Mesothelial cell of epicardium (in vitro differentiated cells): ENCODE measurements around the gene NOTCH1. TPM values are rescaled to one million over a fixed set of nuclear protein-coding genes. Genes with fewer than 3 reads are reported as not detected.
"Not testable (repeated sequence)": the region's sequence is repeated elsewhere in the genome, so short reads cannot be mapped to it uniquely, and the experiment has no call there.

Experiments used
- DNase-seq, 2 experiments: peaks; one replicate each; pipeline ENCODE4 v3.0.0; 2021; ENCODE audit warnings: low spot score in 2 of 2; ENCODE audit not compliant: unreplicated experiment in 2 of 2
- H3K27ac Mint-ChIP-seq: 2 replicates; pipeline ENCODE4 v1.8.0; 2021; ENCODE audit warnings: mixed read lengths
- H3K27me3 Mint-ChIP-seq: 2 replicates; pipeline ENCODE4 v1.8.0; 2021; ENCODE audit warnings: low read depth, mixed read lengths
- H3K36me3 Mint-ChIP-seq: 2 replicates; pipeline ENCODE4 v1.8.0; 2021; ENCODE audit warnings: mixed read lengths
- H3K4me1 Mint-ChIP-seq: 2 replicates; pipeline ENCODE4 v1.8.0; 2021; ENCODE audit warnings: mixed read lengths
- H3K4me3 Mint-ChIP-seq: 2 replicates; pipeline ENCODE4 v1.8.0; 2021; ENCODE audit warnings: mild to moderate bottlenecking, moderate library complexity, mixed read lengths
- H3K9me3 Mint-ChIP-seq: 2 replicates; pipeline ENCODE4 v1.8.0; 2021; ENCODE audit warnings: mixed read lengths
- total RNA-seq: library from RNA; stranded (reverse); gene quantifications from 3 replicates; pipeline ENCODE4 v1.2.1, GENCODE V29; 2021
- TF ChIP-seq, protein P1 (sequence below): fragments of 200-600 bp; sonication (generic); IDR thresholded peaks from one replicate; pipeline ENCODE4 v1.5.0; 2021; ENCODE audit warnings: antibody characterized with exemption; ENCODE audit not compliant: unreplicated experiment

The NOTCH1 gene
- total RNA-seq, 1 donor from 2014 or later: 107 TPM

DNA sequence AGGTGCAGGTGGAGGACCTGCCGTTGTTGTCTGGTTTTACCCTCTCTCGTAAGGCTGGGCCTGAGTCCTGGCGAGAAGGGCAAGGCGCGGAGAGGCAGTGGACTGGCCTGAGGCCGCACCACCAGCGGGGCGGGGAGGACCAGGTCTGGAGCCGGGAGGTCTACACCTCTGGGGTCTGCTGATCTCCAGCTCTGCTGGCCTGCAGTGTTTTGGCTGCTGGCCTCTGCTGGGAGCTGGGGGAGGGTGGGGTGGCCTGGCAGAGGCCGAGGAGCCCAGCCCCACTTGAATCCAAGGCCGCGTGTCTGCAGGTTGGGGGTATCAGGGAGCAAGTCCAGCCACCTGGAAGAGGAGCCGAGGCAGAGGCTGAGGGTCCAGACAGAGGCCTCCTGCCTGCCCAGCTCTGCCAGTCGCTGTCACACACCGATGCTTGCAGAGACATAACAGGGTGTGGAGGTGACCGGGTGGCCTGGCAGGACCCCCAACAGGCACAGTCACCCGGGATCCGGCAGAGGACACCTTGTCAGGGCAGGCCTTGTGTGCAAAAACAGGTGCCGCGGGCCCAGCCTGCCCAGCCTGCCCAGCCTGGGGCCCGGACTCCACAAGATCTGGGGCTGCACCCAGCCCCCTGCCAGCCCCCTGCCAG, 29.9 kb upstream of the NOTCH1 start:
- no peak for DNase-seq
- H3K36me3 Mint-ChIP-seq: no peaks in the 10 kb centered on the region
- TF ChIP-seq, protein P1, sequence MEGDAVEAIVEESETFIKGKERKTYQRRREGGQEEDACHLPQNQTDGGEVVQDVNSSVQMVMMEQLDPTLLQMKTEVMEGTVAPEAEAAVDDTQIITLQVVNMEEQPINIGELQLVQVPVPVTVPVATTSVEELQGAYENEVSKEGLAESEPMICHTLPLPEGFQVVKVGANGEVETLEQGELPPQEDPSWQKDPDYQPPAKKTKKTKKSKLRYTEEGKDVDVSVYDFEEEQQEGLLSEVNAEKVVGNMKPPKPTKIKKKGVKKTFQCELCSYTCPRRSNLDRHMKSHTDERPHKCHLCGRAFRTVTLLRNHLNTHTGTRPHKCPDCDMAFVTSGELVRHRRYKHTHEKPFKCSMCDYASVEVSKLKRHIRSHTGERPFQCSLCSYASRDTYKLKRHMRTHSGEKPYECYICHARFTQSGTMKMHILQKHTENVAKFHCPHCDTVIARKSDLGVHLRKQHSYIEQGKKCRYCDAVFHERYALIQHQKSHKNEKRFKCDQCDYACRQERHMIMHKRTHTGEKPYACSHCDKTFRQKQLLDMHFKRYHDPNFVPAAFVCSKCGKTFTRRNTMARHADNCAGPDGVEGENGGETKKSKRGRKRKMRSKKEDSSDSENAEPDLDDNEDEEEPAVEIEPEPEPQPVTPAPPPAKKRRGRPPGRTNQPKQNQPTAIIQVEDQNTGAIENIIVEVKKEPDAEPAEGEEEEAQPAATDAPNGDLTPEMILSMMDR: no peak
- no peak overlapping the region for H3K4me3 Mint-ChIP-seq
- no peaks in the 10 kb centered on the region for H3K9me3 Mint-ChIP-seq
- H3K4me1 Mint-ChIP-seq: peaks cover 52% of the 10 kb centered on the region
- H3K27me3 Mint-ChIP-seq: no peaks in the 10 kb centered on the region
- H3K27ac Mint-ChIP-seq: no peak overlapping the region

DNA sequence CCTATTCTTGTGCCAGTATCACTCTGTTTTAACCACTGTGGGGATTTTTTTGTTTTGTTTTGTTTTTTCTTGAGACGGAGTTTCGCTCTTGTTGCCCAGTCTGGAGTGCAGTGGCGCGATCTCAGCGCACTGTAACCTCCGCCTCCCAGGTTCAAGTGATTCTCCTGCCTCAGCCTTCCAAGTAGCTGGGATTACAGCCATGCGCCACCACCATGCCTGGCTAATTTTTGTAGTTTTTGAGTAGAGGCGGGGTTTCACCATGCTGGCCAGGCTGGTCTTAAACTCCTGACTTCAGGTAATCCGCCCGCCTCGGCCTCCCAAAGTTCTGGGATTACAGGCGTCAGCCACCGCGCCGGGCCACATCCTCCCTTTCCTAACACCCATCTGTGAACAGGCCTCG, 28.8 kb upstream of the NOTCH1 start:
- peaks cover 52% of the 10 kb centered on the region for H3K4me1 Mint-ChIP-seq
- peak overlapping the region; percentile 13 for H3K27ac Mint-ChIP-seq
- not testable (repeated sequence) for DNase-seq, H3K9me3 Mint-ChIP-seq, H3K4me3 Mint-ChIP-seq, H3K27me3 Mint-ChIP-seq, H3K36me3 Mint-ChIP-seq

DNA sequence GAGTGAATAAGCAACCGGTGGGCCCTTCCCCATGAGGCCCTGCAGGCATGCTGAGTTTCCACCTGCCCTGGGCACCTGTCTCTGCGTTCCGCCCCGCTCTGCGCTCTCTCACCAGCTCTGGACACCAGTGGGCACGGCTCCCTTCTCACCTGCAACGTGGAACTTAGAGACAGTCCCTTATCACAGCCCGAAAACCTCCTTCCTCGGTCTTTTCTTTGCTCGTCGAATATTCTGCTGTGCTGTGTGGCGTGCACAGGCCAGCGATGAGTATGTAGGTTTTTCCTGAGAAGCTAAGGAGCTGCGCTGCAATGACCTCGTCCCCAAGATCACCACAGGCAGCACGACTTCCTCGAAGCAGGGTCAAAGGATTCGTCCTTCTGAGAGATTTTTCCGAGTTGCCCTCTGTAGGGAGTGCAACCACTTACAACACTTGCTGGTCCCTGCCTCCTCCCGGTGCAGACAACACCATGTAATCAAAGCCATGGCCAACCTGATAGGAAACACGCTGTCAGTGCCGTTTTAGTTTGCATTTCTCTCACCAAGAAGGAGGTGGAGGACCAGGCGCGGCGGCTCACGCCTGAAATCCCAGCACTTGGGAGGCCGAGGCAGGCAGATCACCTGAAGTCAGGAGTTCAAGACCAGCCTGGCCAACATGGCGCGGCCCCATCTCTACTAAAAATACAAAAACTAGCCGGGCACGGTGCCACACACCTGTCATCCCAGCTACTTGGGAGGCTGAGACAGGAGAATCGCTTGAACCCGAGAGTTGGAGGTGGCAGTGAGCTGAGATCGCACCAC, 27.2 kb upstream of the NOTCH1 start:
- DNase-seq: no peak
- TF ChIP-seq, protein P1: no peak
- no peaks in the 10 kb centered on the region for H3K9me3 Mint-ChIP-seq
- peak overlapping the region; percentile 74 for H3K27ac Mint-ChIP-seq
- H3K36me3 Mint-ChIP-seq: no peaks in the 10 kb centered on the region
- no peak overlapping the region for H3K4me3 Mint-ChIP-seq
- H3K4me1 Mint-ChIP-seq: peaks cover 52% of the 10 kb centered on the region
- no peaks in the 10 kb centered on the region for H3K27me3 Mint-ChIP-seq

DNA sequence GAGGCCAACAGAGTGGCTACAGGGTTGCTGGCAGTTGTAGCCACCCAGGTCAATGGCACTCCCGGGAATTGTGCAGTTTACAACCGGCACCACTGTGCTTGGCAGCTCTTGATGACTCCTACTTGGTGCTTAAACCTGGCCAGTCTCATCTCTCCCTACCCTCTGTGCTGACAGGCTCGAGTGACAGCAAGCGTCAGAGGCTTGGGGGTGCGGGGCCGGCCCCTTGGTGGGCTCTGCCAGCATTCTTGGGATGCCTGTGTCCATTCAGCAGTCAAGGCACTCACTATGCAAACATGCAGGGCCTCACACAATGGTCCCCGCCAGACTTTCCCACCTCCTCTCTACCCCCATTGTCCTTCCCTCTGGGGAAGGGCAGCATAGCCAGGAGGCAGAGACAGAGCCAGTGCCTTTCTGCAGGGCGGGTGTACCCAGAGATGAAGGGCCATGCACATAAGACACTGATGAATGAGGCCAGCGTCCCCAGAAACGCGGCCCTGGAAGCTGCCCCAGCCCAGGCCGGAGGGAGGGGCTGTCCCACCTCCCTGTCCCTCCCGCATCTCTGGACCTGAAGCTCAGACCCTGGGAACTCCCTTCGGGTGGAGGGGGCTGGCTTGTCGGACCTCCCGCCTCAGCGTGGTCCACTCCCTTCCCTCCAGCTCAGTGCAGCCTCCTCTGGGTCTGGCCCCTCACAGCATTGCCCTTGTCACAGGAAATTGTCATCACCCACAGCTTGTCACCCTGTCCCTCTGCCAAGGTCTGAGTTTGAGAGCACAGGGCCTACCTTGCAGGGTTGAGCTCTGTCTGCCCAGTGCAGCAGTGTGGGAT, 26.4 kb upstream of the NOTCH1 start:
- Mint-ChIP-seq H3K27ac (peak overlapping the region; percentile 96), H3K4me1 (peaks cover 58% of the 10 kb centered on the region), H3K4me3 (no peak overlapping the region), H3K9me3 (no peaks in the 10 kb centered on the region), H3K27me3 (no peaks in the 10 kb centered on the region), H3K36me3 (no peaks in the 10 kb centered on the region)
- TF ChIP-seq, protein P1: no peak
- peak in 1 of 2 experiments; percentile 70 for DNase-seq

DNA sequence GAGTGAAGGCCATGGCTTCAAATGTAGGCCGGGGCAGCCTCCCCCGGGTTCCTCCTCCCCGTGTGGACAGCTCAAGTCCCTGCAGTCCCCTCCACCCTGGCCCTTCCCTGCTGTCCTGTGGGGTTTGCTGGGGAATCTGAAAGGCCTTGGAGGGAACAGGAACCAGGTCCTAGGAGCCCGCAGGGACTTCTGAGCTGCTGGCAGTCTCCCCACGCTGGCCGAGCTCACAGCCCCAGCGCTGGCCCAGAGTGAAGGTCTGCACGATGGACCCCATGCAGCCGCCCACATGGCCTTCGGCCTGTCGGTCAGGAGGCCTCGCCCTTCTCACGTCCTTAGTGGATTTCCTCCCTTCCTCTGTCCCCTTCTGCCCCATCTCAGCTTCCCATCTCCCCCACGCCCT, 25.7 kb upstream of the NOTCH1 start:
- H3K4me3 Mint-ChIP-seq: no peak overlapping the region
- H3K27ac Mint-ChIP-seq: peak overlapping the region; percentile 96
- no peaks in the 10 kb centered on the region for H3K27me3 Mint-ChIP-seq
- H3K4me1 Mint-ChIP-seq: peaks cover 63% of the 10 kb centered on the region
- DNase-seq: no peak
- no peaks in the 10 kb centered on the region for H3K36me3 Mint-ChIP-seq
- TF ChIP-seq, protein P1: no peak
- no peaks in the 10 kb centered on the region for H3K9me3 Mint-ChIP-seq

DNA sequence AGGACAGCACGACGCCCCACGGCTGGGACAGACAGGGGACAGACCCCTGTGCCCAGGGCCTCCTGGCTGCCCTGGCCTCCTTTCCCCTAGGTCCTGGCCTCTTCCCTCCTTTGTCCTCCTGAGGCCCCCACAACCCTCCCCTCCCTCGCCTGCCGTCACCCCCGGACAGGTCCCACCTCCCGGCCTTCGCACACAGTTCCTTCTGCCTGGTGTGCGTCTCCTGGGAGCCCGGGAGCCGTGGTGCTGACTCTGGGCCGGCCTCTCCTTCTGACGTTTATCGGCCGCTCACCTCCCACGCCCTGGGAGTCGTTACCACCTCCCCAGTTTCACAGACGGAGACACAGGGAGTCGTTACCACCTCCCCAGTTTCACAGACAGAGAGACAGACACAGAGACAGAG, 25.1 kb upstream of the NOTCH1 start:
- Mint-ChIP-seq H3K4me1 (peaks cover 65% of the 10 kb centered on the region), H3K36me3 (no peaks in the 10 kb centered on the region), H3K27me3 (no peaks in the 10 kb centered on the region), H3K27ac (peak overlapping the region; percentile 93), H3K4me3 (peak overlapping the region; percentile 30), H3K9me3 (no peaks in the 10 kb centered on the region)
- TF ChIP-seq, protein P1: no peak
- no peak for DNase-seq
